ENCODE results near the gene THAP4.

GRCh38 chr2:241680827-241681599, 44.1 kb upstream of the THAP4 start:
- no peak for TF ChIP-seq ZNF274 (IDR thresholded peaks at IDR 0.05; ENCODE audit: low read depth, low read length)
- no peak for TF ChIP-seq YY1 (IDR thresholded peaks at IDR 0.05; ENCODE audit: insufficient read depth, insufficient read length)

Data from NT2/D1 (cell line).